HFF-Myc (cell line): ENCODE data around the gene ENPP4.

Experiments used
- DNase-seq: peaks from one replicate; pipeline ENCODE4 v3.0.0-alpha.2; 2011; ENCODE audit warnings: low read depth; ENCODE audit errors: extremely low read depth
- H3K4me3 ChIP-seq: replicated peaks from 2 replicates; pipeline ENCODE4 v1.5.1; 2011; ENCODE audit warnings: low read depth, mild to moderate bottlenecking, control low read depth, low read length
- TF ChIP-seq, protein P1 (sequence below): IDR thresholded peaks from 2 replicates; pipeline ENCODE4 v1.5.1; 2012; ENCODE audit warnings: mild to moderate bottlenecking, low read depth, low read length, control low read depth; ENCODE audit errors: missing control alignments

ENPP4 gene

GRCh38 chr6:46174904-46175303 lies 45.1 kb downstream of the ENPP4 start:
- DNase-seq: no peak
- no peak overlapping the region for H3K4me3 ChIP-seq
- TF ChIP-seq, protein P1, sequence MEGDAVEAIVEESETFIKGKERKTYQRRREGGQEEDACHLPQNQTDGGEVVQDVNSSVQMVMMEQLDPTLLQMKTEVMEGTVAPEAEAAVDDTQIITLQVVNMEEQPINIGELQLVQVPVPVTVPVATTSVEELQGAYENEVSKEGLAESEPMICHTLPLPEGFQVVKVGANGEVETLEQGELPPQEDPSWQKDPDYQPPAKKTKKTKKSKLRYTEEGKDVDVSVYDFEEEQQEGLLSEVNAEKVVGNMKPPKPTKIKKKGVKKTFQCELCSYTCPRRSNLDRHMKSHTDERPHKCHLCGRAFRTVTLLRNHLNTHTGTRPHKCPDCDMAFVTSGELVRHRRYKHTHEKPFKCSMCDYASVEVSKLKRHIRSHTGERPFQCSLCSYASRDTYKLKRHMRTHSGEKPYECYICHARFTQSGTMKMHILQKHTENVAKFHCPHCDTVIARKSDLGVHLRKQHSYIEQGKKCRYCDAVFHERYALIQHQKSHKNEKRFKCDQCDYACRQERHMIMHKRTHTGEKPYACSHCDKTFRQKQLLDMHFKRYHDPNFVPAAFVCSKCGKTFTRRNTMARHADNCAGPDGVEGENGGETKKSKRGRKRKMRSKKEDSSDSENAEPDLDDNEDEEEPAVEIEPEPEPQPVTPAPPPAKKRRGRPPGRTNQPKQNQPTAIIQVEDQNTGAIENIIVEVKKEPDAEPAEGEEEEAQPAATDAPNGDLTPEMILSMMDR: no peak

DNA sequence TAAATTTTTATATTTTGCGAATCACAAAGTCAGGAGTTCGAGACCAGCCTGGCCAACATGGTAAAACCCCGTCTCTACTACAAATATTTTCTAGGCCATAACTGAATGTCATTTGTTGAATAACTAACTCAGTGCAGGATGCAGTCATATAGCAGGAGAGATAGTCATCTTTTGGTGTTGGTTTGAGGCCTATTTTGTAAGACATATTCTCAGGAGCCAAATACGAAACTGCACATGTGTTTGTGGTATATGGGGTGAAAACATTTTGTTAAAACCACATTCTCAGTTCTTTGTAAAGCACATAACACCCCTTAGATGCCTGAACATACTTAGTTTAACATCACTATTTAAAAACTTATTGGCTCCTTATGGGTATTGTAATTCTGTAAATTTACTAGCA lies 45.7 kb downstream of the ENPP4 start:
- no peak overlapping the region for H3K4me3 ChIP-seq
- TF ChIP-seq, protein P1: no peak
- DNase-seq: no peak

DNA sequence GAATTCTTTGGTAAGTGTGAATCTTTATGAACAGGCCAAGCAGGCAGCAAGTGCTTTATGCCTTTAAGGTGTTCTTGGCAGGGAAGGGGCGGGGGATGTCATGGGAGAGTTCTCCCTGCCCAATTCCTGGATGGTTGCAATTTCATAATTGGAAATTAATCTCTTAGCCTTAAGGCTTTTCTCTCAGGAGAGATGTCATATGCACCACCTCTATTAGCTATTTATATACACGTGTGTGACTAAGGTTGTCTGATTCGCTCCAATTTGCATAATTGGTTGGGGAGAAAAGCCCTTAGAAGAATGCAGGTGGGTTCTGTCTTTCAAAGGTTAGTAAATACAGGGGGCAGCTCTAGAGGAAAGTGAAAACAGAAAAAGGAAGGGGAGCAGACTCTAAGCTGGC lies 46.2 kb downstream of the ENPP4 start:
- TF ChIP-seq, protein P1: no peak
- no peak overlapping the region for H3K4me3 ChIP-seq
- DNase-seq: no peak

DNA sequence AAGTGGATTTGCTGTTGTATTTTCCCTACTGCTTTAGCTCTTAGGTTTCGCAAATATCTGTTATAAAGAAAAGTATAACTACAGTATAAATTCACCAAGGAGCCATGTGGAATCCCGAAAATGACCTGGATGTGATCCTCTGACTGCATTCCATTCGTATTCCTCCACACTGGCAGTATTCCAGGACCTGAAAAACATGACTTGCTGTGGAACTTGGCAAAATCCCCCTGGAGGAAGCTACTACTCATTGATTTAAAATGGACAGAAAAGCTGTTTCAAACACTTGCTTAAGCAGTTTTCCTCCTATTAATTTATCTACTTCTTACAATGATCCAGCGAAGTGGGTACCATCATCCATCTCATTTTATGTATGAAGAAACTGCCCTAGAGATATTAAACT lies 54.3 kb downstream of the ENPP4 start:
- peak; percentile 52 for DNase-seq
- no peak overlapping the region for H3K4me3 ChIP-seq
- TF ChIP-seq, protein P1: peak; percentile 12

DNA sequence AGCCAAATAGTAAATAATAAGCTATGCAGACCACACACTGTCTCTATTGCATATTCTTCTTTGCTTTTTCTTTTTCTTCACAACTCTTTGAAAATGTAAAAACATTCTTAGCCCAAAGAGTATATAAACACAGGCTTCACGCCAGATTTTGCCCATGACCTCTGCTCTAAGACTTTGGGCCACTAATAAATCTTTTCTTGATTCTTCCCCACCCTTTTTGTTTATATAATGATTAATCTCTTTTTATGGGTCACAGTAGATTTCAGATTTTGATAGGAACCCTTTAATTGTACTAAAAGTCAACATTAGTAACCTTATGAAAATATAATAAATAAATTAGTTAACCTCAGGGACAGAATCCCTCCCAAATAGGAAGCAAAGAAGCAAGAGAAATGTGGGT lies 56.8 kb downstream of the ENPP4 start:
- TF ChIP-seq, protein P1: no peak
- no peak overlapping the region for H3K4me3 ChIP-seq
- DNase-seq: no peak

DNA sequence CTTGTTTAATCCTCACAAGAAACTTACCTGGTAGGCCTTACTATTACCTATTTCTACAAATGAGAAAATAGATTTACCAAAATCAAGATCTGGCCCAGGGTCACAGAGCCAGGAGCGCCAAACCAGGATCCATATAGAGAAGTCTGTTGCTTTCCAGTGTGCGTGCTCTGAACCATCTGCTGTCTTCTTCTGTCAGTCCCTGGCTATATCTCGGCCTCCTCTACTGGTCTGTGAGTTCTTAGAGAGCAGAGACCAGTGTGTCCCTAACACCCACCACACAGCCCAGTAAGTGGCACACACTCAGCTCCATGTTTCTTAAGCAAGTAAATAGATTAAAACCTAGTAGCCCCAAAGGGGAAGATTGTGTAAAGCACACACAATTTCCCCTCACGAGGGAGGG lies 59.9 kb downstream of the ENPP4 start:
- no peak for DNase-seq
- no peak overlapping the region for H3K4me3 ChIP-seq
- TF ChIP-seq, protein P1: no peak

DNA sequence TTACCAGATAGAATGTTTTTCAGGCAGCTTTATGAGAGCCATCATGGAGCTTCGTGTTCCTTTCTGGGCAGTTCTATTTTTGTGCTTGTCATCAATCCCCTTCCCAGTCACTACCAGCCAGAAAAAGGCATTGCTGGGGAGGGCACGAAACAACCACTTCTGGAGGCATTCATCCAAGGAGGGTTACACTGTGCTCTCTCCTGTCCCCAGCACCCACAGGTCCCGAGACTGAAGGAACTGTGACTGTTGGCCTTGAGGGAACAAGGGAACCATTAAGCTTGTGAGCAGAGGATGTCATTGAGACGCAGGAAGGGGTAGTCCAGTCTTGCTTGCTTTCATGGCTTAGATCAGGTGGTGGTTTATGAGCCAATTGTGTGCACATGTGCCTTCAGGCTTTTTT lies 61.1 kb downstream of the ENPP4 start:
- TF ChIP-seq, protein P1: no peak
- no peak for DNase-seq
- H3K4me3 ChIP-seq: no peak overlapping the region
